GM06990 (cell line): ENCODE measurements around the gene SCRN1.

Experiments used
- DNase-seq: peaks from one replicate; pipeline ENCODE4 v3.0.0-alpha.2; 2011; ENCODE audit not compliant: insufficient read length; ENCODE audit errors: extremely low read depth
- H3K27me3 ChIP-seq: replicated peaks from 2 replicates; pipeline ENCODE4 v1.6.0; 2011; ENCODE audit warnings: low read length; ENCODE audit not compliant: control insufficient read depth, insufficient read depth
- H3K36me3 ChIP-seq: 2 replicates; pipeline ENCODE4 v1.5.1; 2011; ENCODE audit warnings: low read length; ENCODE audit not compliant: control insufficient read depth, insufficient read depth
- H3K4me3 ChIP-seq: replicated peaks from 2 replicates; pipeline ENCODE4 v1.5.1; 2011; ENCODE audit warnings: low read depth, mild to moderate bottlenecking, control low read depth, low read length
- TF ChIP-seq, protein P1 (sequence below): IDR thresholded peaks from 2 replicates; pipeline ENCODE4 v1.5.1; 2011; ENCODE audit warnings: low read length, control low read depth, mild to moderate bottlenecking, inconsistent platforms; ENCODE audit not compliant: insufficient read depth, poor library complexity, severe bottlenecking

Gene SCRN1

DNA sequence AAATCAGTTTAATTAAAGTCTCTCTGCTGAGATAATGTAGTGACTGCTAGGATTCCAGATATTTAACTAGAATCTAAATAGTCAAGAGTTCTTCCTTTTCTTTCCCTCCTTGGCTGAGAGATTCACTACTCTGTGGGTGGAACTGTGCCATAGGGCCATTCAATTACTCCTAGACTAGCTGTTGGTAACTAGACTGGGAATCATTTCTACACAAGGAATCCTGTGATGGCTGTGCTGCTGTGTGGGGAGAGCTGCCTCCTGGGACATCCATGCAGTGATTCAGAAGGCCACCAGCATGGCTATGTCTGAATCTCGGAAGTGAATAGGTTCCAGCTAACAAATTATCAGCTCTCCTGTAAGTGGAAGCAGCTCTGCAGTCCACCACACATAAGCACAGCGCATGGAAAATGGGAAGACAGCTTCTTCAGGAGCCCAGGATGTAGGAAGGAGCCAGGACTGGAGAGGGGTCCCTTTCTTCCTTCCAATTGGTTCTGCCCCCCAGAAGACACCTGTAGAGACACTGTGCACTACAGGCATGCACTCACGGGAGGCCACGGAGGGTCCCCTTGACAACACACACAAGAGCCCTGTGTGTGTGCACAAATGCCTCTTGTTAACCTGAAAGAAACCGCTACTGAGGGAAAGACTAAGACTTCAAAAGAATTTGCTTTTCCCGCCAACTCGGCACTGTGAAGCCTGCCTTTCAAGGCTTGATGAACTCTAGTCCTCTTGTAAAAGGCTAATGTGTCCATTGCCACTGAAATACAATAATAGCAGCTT lies 66.5 kb downstream of the SCRN1 start:
- TF ChIP-seq, protein P1, sequence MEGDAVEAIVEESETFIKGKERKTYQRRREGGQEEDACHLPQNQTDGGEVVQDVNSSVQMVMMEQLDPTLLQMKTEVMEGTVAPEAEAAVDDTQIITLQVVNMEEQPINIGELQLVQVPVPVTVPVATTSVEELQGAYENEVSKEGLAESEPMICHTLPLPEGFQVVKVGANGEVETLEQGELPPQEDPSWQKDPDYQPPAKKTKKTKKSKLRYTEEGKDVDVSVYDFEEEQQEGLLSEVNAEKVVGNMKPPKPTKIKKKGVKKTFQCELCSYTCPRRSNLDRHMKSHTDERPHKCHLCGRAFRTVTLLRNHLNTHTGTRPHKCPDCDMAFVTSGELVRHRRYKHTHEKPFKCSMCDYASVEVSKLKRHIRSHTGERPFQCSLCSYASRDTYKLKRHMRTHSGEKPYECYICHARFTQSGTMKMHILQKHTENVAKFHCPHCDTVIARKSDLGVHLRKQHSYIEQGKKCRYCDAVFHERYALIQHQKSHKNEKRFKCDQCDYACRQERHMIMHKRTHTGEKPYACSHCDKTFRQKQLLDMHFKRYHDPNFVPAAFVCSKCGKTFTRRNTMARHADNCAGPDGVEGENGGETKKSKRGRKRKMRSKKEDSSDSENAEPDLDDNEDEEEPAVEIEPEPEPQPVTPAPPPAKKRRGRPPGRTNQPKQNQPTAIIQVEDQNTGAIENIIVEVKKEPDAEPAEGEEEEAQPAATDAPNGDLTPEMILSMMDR, result no peak
- no peak for DNase-seq
- peaks cover 17% of the 10 kb centered on the region for H3K36me3 ChIP-seq

DNA sequence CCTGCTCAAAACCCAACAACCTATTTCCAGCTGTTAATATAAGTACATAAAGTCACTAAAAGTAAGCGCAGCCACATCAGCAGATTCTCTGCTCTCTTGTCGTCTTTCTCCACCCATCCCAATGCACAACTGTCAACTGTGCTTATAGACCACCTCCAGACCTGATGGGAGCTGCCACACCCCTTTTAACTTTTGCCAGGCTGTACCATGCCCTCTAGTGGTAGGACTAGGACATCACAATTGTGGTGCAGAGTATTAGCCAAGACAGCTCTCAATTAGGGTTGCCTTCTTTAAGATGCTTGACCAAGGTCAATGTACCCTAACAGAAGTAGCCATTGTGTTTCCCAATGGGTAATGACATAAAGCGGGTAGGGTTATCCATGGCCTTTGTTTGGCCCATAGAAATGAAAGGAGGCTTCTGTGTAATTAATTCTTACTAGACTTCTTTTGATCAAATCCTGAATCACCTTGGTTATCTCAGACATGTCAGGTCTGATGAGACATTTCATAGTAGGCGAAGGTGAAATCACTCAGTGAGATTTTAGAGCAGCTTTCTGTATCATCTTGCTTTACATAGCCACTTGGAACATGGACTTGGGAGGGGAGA lies 68.1 kb downstream of the SCRN1 start:
- no peaks in the 10 kb centered on the region for H3K27me3 ChIP-seq
- H3K4me3 ChIP-seq, result no peak overlapping the region
- TF ChIP-seq, protein P1, result peak; percentile 88
- peaks cover 14% of the 10 kb centered on the region for H3K36me3 ChIP-seq
- DNase-seq, result peak; percentile 20

More for the DNA sequence above, 66.5 kb downstream of the SCRN1 start:
- Histone ChIP-seq H3K4me3 (no peak overlapping the region), H3K27me3 (no peaks in the 10 kb centered on the region)

DNA sequence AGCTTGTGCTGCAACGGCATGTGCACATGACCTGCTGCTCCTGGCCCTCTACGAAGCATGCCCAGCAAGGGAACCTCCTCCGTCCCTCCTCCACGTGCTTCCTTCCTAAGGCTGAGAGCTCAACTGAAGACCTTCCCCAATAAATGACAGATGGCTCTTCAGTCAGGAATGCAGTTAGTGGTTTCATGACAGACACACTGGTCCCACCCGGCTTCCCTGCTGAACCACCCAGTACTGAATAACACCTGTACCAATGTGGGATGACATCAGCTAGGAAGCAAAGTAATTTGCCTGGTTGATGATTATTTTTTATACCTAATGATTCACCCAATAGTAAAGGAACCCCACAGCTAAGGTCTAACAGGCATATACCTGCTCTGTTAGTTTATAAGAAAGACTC lies 69.1 kb downstream of the SCRN1 start:
- TF ChIP-seq, protein P1, result no peak
- Histone ChIP-seq H3K36me3 (peaks cover 14% of the 10 kb centered on the region), H3K4me3 (no peak overlapping the region), H3K27me3 (no peaks in the 10 kb centered on the region)
- DNase-seq, result no peak

DNA sequence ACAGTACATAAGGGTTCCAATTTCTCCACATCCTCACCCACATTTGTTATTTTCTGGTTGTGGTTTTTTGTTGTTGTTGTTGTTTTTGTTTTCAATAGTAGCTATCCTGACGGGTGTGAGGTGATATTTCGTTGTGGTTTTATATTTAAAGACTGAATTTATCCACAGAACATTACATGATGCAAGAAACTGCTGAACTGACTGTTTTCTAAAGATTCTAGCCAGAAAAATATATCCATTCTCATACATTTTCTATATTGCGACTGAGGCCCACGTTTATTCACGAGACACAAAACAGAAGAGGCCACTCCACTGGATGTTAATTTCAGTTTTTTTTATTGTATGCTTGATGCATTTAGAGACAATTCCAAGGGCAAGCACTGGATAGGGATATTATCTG lies 69.8 kb downstream of the SCRN1 start:
- TF ChIP-seq, protein P1, result no peak
- Histone ChIP-seq H3K36me3 (peaks cover 14% of the 10 kb centered on the region), H3K27me3 (no peaks in the 10 kb centered on the region), H3K4me3 (no peak overlapping the region)
- no peak for DNase-seq

DNA sequence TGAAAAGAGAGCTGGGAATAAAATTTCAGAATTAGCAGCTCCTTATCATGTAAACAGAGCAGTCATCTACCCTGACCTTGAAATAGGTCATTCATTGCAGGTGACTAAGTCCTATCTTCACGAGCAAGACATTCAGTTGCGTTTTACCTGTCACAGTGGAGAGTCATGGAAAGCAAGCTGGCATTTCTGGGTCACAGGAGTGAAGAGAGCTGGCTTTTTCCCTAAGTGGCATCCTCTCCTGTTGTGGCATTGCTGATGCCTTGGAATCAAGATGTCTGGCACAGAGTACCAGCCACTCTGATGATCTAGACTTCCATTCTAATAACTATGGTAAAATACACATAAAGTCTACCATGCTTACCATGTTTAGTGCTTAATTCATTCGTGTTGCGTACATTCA lies 70.8 kb downstream of the SCRN1 start:
- H3K36me3 ChIP-seq, result peaks cover 10% of the 10 kb centered on the region
- no peak overlapping the region for H3K4me3 ChIP-seq
- no peak for DNase-seq

More for the DNA sequence above, 70.8 kb downstream of the SCRN1 start:
- TF ChIP-seq, protein P1, result no peak
- no peaks in the 10 kb centered on the region for H3K27me3 ChIP-seq
